Measurements from ENCODE around the gene FN3KRP. TPM values are rescaled to one million over a fixed set of nuclear protein-coding genes. Genes with fewer than 3 reads are reported as not detected.
A peak's percentile ranks its signal among the peaks of the same experiment; 100 is the strongest.

The FN3KRP gene
- total RNA-seq, 1 experiment from 2014 or later: 19.7 TPM

GRCh38 chr17:82734987-82735866, 18.7 kb downstream of the FN3KRP start, which contains the start of gene FN3K (continued):
- TF ChIP-seq, protein P1, sequence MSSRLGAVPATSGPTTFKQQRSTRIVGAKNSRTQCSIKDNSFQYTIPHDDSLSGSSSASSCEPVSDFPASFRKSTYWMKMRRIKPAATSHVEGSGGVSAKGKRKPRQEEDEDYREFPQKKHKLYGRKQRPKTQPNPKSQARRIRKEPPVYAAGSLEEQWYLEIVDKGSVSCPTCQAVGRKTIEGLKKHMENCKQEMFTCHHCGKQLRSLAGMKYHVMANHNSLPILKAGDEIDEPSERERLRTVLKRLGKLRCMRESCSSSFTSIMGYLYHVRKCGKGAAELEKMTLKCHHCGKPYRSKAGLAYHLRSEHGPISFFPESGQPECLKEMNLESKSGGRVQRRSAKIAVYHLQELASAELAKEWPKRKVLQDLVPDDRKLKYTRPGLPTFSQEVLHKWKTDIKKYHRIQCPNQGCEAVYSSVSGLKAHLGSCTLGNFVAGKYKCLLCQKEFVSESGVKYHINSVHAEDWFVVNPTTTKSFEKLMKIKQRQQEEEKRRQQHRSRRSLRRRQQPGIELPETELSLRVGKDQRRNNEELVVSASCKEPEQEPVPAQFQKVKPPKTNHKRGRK (CRISPR knock-in tag; IDR thresholded peaks at IDR 0.05; ENCODE audit: borderline replicate concordance): no peak
- TF ChIP-seq, protein P2, sequence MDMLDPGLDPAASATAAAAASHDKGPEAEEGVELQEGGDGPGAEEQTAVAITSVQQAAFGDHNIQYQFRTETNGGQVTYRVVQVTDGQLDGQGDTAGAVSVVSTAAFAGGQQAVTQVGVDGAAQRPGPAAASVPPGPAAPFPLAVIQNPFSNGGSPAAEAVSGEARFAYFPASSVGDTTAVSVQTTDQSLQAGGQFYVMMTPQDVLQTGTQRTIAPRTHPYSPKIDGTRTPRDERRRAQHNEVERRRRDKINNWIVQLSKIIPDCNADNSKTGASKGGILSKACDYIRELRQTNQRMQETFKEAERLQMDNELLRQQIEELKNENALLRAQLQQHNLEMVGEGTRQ (CRISPR knock-in tag; IDR thresholded peaks at IDR 0.05): peak; percentile 77
- TF ChIP-seq SOX15 (CRISPR knock-in tag; IDR thresholded peaks at IDR 0.05) (no peak), ZBTB21 (CRISPR knock-in tag; IDR thresholded peaks at IDR 0.05; ENCODE audit: borderline replicate concordance) (0 out of 2 replicates have a peak, but pooled peaks have one; percentile 42), TEAD4 (CRISPR knock-in tag; IDR thresholded peaks at IDR 0.05) (no peak), E2F1 (CRISPR knock-in tag; IDR thresholded peaks at IDR 0.05) (0 out of 2 replicates have a peak, but pooled peaks have one; percentile 43), ARID4B (CRISPR knock-in tag; IDR thresholded peaks at IDR 0.05; ENCODE audit: borderline replicate concordance) (no peak)
- TF ChIP-seq, protein P3, sequence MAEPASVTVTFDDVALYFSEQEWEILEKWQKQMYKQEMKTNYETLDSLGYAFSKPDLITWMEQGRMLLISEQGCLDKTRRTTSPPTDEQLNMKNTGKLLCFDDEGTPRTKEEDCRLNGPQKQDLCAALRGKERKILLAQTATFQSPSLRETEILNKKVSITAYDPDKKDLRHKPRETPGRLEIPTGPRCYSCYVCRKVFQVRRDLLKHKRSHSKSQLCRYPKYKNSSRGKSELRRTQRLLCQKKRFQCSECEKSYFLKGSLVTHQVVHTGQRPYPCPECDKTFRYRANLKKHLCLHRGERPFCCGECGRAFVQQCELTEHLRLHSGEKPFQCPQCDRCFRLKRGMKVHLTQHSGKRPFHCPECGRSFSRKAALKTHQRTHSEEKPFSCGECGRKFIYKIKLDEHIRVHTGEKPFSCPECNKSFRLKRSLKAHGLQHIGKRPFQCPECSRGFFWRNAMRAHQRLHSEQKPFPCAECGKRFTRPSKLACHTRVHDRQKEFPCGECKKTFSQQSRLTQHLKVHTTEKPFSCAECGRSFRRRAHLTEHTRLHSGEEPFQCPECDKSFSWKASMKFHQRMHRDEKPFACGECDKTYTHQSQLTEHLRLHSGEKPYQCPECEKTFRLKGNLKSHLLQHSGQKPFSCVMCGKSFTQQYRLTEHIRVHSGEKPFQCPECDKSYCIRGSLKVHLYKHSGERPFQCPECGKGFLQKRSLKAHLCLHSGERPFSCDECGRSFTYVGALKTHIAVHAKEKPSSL (CRISPR knock-in tag; conservative IDR thresholded peaks at IDR 0.05): no peak
- TF ChIP-seq, protein P4, sequence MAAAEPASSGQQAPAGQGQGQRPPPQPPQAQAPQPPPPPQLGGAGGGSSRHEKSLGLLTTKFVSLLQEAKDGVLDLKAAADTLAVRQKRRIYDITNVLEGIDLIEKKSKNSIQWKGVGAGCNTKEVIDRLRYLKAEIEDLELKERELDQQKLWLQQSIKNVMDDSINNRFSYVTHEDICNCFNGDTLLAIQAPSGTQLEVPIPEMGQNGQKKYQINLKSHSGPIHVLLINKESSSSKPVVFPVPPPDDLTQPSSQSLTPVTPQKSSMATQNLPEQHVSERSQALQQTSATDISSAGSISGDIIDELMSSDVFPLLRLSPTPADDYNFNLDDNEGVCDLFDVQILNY (CRISPR knock-in tag; IDR thresholded peaks at IDR 0.05): peak; percentile 61

GRCh38 chr17:82736511-82737185, 20.1 kb downstream of the FN3KRP start:
- H3K4me1 Mint-ChIP-seq: peaks cover 4% of the 10 kb centered on the region; the same call in 1 of the 2 replicates
- H3K9me3 Mint-ChIP-seq: peaks cover 25% of the 10 kb centered on the region
- no peak for DNase-seq (ENCODE audit: low spot score)
- H3K27ac Mint-ChIP-seq: no peak overlapping the region
- H3K36me3 Mint-ChIP-seq: peaks cover 36% of the 10 kb centered on the region
- ChIA-PET CTCF (interaction anchor here (0.9 kb wide), 1 partner anchor 18 kb away, joined by 3 read pairs; no protein-coding TSS in a partner anchor), POLR2A (no interaction called here)
- peaks cover 19% of the 10 kb centered on the region for H3K27me3 Mint-ChIP-seq (ENCODE audit: low read depth)
- H3K4me3 Mint-ChIP-seq: peak overlapping the region; percentile 66
- ATAC-seq: no peak
- TF ChIP-seq, protein P5, sequence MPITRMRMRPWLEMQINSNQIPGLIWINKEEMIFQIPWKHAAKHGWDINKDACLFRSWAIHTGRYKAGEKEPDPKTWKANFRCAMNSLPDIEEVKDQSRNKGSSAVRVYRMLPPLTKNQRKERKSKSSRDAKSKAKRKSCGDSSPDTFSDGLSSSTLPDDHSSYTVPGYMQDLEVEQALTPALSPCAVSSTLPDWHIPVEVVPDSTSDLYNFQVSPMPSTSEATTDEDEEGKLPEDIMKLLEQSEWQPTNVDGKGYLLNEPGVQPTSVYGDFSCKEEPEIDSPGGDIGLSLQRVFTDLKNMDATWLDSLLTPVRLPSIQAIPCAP (CRISPR knock-in tag; IDR thresholded peaks at IDR 0.05): no peak
- TF ChIP-seq, protein P6, sequence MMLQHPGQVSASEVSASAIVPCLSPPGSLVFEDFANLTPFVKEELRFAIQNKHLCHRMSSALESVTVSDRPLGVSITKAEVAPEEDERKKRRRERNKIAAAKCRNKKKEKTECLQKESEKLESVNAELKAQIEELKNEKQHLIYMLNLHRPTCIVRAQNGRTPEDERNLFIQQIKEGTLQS (CRISPR knock-in tag; conservative IDR thresholded peaks at IDR 0.05): no peak
- TF ChIP-seq FOXP4 (CRISPR knock-in tag; IDR thresholded peaks at IDR 0.05) (no peak), RELA (CRISPR knock-in tag; IDR thresholded peaks at IDR 0.05; ENCODE audit: borderline replicate concordance) (no peak), MYBL2 (CRISPR knock-in tag; IDR thresholded peaks at IDR 0.05) (no peak), SMAD4 (CRISPR knock-in tag; IDR thresholded peaks at IDR 0.05) (no peak)
- TF ChIP-seq, protein P7, sequence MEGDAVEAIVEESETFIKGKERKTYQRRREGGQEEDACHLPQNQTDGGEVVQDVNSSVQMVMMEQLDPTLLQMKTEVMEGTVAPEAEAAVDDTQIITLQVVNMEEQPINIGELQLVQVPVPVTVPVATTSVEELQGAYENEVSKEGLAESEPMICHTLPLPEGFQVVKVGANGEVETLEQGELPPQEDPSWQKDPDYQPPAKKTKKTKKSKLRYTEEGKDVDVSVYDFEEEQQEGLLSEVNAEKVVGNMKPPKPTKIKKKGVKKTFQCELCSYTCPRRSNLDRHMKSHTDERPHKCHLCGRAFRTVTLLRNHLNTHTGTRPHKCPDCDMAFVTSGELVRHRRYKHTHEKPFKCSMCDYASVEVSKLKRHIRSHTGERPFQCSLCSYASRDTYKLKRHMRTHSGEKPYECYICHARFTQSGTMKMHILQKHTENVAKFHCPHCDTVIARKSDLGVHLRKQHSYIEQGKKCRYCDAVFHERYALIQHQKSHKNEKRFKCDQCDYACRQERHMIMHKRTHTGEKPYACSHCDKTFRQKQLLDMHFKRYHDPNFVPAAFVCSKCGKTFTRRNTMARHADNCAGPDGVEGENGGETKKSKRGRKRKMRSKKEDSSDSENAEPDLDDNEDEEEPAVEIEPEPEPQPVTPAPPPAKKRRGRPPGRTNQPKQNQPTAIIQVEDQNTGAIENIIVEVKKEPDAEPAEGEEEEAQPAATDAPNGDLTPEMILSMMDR (IDR thresholded peaks at IDR 0.05): no peak

Data from WTC11 (cell line).